ENCODE data around the gene BTN1A1. TPM values are rescaled to one million over a fixed set of nuclear protein-coding genes. Genes with fewer than 3 reads are reported as not detected.

BTN1A1 gene
- total and polyA plus RNA-seq, 9 of the 15 experiments (the other 6 are each of a cell fraction or from before 2014, with no cell fraction given), result 0.01 to 0.15 (median 0.06) TPM; not detected in 4

- FAIRE-seq (no peak), ATAC-seq (no peak), DNase-seq (ENCODE audit: extremely low read depth in 1 of 4, low spot score in 3 of 4) (no peak)
- no peak overlapping the region for H3K27ac ChIP-seq (ENCODE audit: extremely low read depth, low read depth, low read length)
- CTCF ChIA-PET (ENCODE audit: low intra/inter-chr PET ratio), result no interaction called here
- H3K4me1 ChIP-seq (replicated peaks in 1 of 2; ENCODE audit: control insufficient read depth in 2 of 2, insufficient read depth in 2 of 2, low read length in 2 of 2), result peaks cover 0 to 6% of the 10 kb centered on the region in 2 experiments; a peak in 4 of 5 replicates
- H3K36me3 ChIP-seq (ENCODE audit: control insufficient read depth, insufficient read depth, low read length), result no peaks in the 10 kb centered on the region
- intact Hi-C loops (cut with micrococcal nuclease) (no loop called here), in situ Hi-C loops (cut with MboI) (no loop called here)
- peaks cover 3% of the 10 kb centered on the region for H3K9me3 ChIP-seq (replicated peaks; ENCODE audit: control insufficient read depth, insufficient read depth, low read depth, low read length)
- no peak overlapping the region for H3K4me3 ChIP-seq
- H4K20me1 ChIP-seq (replicated peaks; ENCODE audit: control insufficient read depth, insufficient read depth, low read length), result no peaks in the 10 kb centered on the region
- H2AFZ ChIP-seq (ENCODE audit: low read depth, low read length), result no peak overlapping the region; the same call in 1 of the 2 replicates
- WGBS (ENCODE audit: insufficient coverage, low coverage, missing lambda C conversion rate), result 31% methylated on average over 2 of the region's 2 CpGs
- H3K27me3 ChIP-seq (ENCODE audit: control insufficient read depth in 2 of 2, insufficient read depth in 2 of 2, low read length in 2 of 2), result no peaks in the 10 kb centered on the region
- POLR2A ChIA-PET, result interaction anchor here (2.5 kb wide), 1 partner anchor 9 kb away, joined by 18 read pairs; no protein-coding TSS in a partner anchor
- no TSS peak for BruUV-seq (replicated peaks)
- H3K9ac ChIP-seq (ENCODE audit: insufficient read depth in 1 of 2, low read depth in 2 of 2, low read length in 2 of 2), result no peak overlapping the region
- H3K4me2 ChIP-seq (ENCODE audit: insufficient read depth, low read length), result no peak overlapping the region
- H3K79me2 ChIP-seq (ENCODE audit: control insufficient read depth, insufficient read depth, low read length), result no peaks in the 10 kb centered on the region
- H3K9me1 ChIP-seq (ENCODE audit: control insufficient read depth, insufficient read depth, low read length), result no peaks in the 10 kb centered on the region
- TF ChIP-seq SPI1 (IDR thresholded peaks at IDR 0.05; ENCODE audit: borderline replicate concordance, low read depth, low read length) (peak; percentile 54; the same call in 1 of the 2 replicates), POLR2B (IDR thresholded peaks at IDR 0.05; ENCODE audit: low read depth, partially characterized antibody) (no peak)
Observed at GRCh38 chr6:26484161-26484560, 15.9 kb upstream of the BTN1A1 start.

- H3K27ac ChIP-seq (ENCODE audit: extremely low read depth, low read depth, low read length), result no peak overlapping the region
- 67% methylated on average over 6 of the region's 6 CpGs for WGBS (ENCODE audit: insufficient coverage, low coverage, missing lambda C conversion rate)
- no peaks in the 10 kb centered on the region for H3K36me3 ChIP-seq (ENCODE audit: control insufficient read depth, insufficient read depth, low read length)
- ChIA-PET CTCF (ENCODE audit: low intra/inter-chr PET ratio) (no interaction called here), POLR2A (interaction anchor here (0.5 to 2.5 kb wide), 6 partner anchors 10 to 1298 kb away, joined by 3 to 18 read pairs (median 4); no protein-coding TSS in a partner anchor)
- FAIRE-seq, result no peak
- H2AFZ ChIP-seq (ENCODE audit: low read depth, low read length), result peak overlapping the region; percentile 62; the same call in 1 of the 2 replicates
- H3K79me2 ChIP-seq (ENCODE audit: control insufficient read depth, insufficient read depth, low read length), result no peaks in the 10 kb centered on the region
- H3K4me1 ChIP-seq (replicated peaks in 1 of 2; ENCODE audit: control insufficient read depth in 2 of 2, insufficient read depth in 2 of 2, low read length in 2 of 2), result peaks cover 0 to 9% of the 10 kb centered on the region in 2 experiments; a peak in 2 of 5 replicates
- peaks cover 3% of the 10 kb centered on the region for H3K9me3 ChIP-seq (replicated peaks; ENCODE audit: control insufficient read depth, insufficient read depth, low read depth, low read length)
- H3K4me2 ChIP-seq (ENCODE audit: insufficient read depth, low read length), result no peak overlapping the region
- intact Hi-C loops (cut with micrococcal nuclease), result no loop called here
- H3K9ac ChIP-seq (ENCODE audit: insufficient read depth in 1 of 2, low read depth in 2 of 2, low read length in 2 of 2), result no peak overlapping the region
- no TSS peak for BruUV-seq (replicated peaks)
- TF ChIP-seq KAT2B (IDR thresholded peaks at IDR 0.05; ENCODE audit: low read depth, low read length), result no peak
- no peak for TF ChIP-seq PHF21A (IDR thresholded peaks at IDR 0.05; ENCODE audit: borderline replicate concordance, low read depth)
- no peak for TF ChIP-seq NR2C1 (IDR thresholded peaks at IDR 0.05)
- TF ChIP-seq NR2C1 (tag; IDR thresholded peaks at IDR 0.05), result no peak
- H3K27me3 ChIP-seq (ENCODE audit: control insufficient read depth in 2 of 2, insufficient read depth in 2 of 2, low read length in 2 of 2), result no peaks in the 10 kb centered on the region
- DNase-seq (ENCODE audit: extremely low read depth in 1 of 4, low spot score in 3 of 4), result no peak
- ATAC-seq, result peak; percentile 23; the same call in 1 of the 3 replicates
- in situ Hi-C loops (cut with MboI), result no loop called here
- H3K9me1 ChIP-seq (ENCODE audit: control insufficient read depth, insufficient read depth, low read length), result no peaks in the 10 kb centered on the region
- no peak overlapping the region for H3K4me3 ChIP-seq
- H4K20me1 ChIP-seq (replicated peaks; ENCODE audit: control insufficient read depth, insufficient read depth, low read length), result no peaks in the 10 kb centered on the region
Observed at GRCh38 chr6:26485112-26485780, 14.9 kb upstream of the BTN1A1 start.
